ENCODE measurements around the gene NONO.
"Not testable (repeated sequence)": the region's sequence is repeated elsewhere in the genome, so short reads cannot be mapped to it uniquely, and the experiment has no call there.

NONO gene

GRCh38 chrX:71283403-71284143 lies at the start of gene NONO:
NONO (plus strand) TSS chrX:71283635; CDS start chrX:71290638, 7,003 bp downstream.
- peak; percentile 89 for DNase-seq (ENCODE audit: low spot score)

GRCh38 chrX:71235482-71235881 lies 48.0 kb upstream of the NONO start:
- DNase-seq (ENCODE audit: low spot score): no peak

- DNase-seq (ENCODE audit: low spot score): no peak
These were observed 46.6 kb upstream of the NONO start for GRCh38 chrX:71236836-71237235.

- no peak for DNase-seq (ENCODE audit: low spot score)
These were observed 43.7 kb upstream of the NONO start for GRCh38 chrX:71239781-71240180.

GRCh38 chrX:71241301-71241700 lies 42.1 kb upstream of the NONO start:
- no peak for DNase-seq (ENCODE audit: low spot score)

- no peak for DNase-seq (ENCODE audit: low spot score)
These were observed 38.9 kb upstream of the NONO start for GRCh38 chrX:71244359-71245128.

- DNase-seq (ENCODE audit: low spot score): no peak
These were observed 38.3 kb upstream of the NONO start for GRCh38 chrX:71245159-71245558.

- no peak for DNase-seq (ENCODE audit: low spot score)
These were observed 32.6 kb upstream of the NONO start for GRCh38 chrX:71250841-71251240.

GRCh38 chrX:71251466-71251973 lies 31.9 kb upstream of the NONO start:
- DNase-seq (ENCODE audit: low spot score): no peak

- no peak for DNase-seq (ENCODE audit: low spot score)
These were observed 31.2 kb upstream of the NONO start for GRCh38 chrX:71252221-71252620.

- peak; percentile 67 for DNase-seq (ENCODE audit: low spot score)
These were observed 30.0 kb upstream of the NONO start for GRCh38 chrX:71253253-71254091.

GRCh38 chrX:71254092-71254963 lies 29.1 kb upstream of the NONO start, which contains the start of gene ZMYM3:
ZMYM3 (minus strand) TSS chrX:71254140; CDS start chrX:71253255, 885 bp downstream.
- peak; percentile 89 for DNase-seq (ENCODE audit: low spot score)

GRCh38 chrX:71256051-71256450 lies 27.4 kb upstream of the NONO start:
- no peak for DNase-seq (ENCODE audit: low spot score)

- DNase-seq (ENCODE audit: low spot score): no peak
These were observed 26.6 kb upstream of the NONO start for GRCh38 chrX:71256856-71257255.

- not testable (repeated sequence) for DNase-seq (ENCODE audit: low spot score)
These were observed 14.8 kb upstream of the NONO start for GRCh38 chrX:71268624-71269023.

GRCh38 chrX:71269801-71270395 lies 13.5 kb upstream of the NONO start:
- DNase-seq (ENCODE audit: low spot score): no peak

GRCh38 chrX:71272313-71272712 lies 11.1 kb upstream of the NONO start:
- not testable (repeated sequence) for DNase-seq (ENCODE audit: low spot score)

- not testable (repeated sequence) for DNase-seq (ENCODE audit: low spot score)
These were observed 2.1 kb upstream of the NONO start for GRCh38 chrX:71281300-71281699.

- no peak for DNase-seq (ENCODE audit: low spot score)
These were observed 677 bp upstream of the NONO start for GRCh38 chrX:71282514-71283402.

GRCh38 chrX:71285929-71286328 lies 2.5 kb downstream of the NONO start:
- DNase-seq (ENCODE audit: low spot score): no peak
